A673 (cell line): ENCODE data around the gene CX3CR1. TPM values are rescaled to one million over a fixed set of nuclear protein-coding genes. Genes with fewer than 3 reads are reported as not detected.

Experiments used
- BruUV-seq: library from RNA; stranded (reverse); fragments of 400-500 nt; replicated peaks from 2 replicates; lab custom pipeline; 2021; lab: Mats Ljungman, UMichigan
- CTCF ChIA-PET: fragments of 300-600 bp; sonication (Branson Sonifier 250); formaldehyde crosslinking; loops from one replicate; lab custom pipeline; 2022; ENCODE audit warnings: antibody characterized with exemption; lab: Charles Lee
- POLR2A ChIA-PET: fragments of 300-600 bp; sonication (Branson Sonifier 250); formaldehyde crosslinking; loops from one replicate; lab custom pipeline; 2022; ENCODE audit warnings: antibody characterized with exemption; ENCODE audit not compliant: low non-redundant PET; lab: Charles Lee
- DNase-seq: peaks from one replicate; pipeline ENCODE4 v3.0.0-alpha.2; 2015; ENCODE audit warnings: low spot score
- H3K27ac ChIP-seq: fragments of 200-600 bp; sonication (generic); 2 replicates; pipeline ENCODE4 v1.5.1; 2016; ENCODE audit warnings: mixed run types, low read depth, mild to moderate bottlenecking, mixed read lengths, antibody characterized with exemption, low read length; ENCODE audit not compliant: poor library complexity, severe bottlenecking
- H3K27me3 ChIP-seq: fragments of 200-600 bp; sonication (generic); replicated peaks from 2 replicates; pipeline ENCODE4 v1.6.1; 2017; ENCODE audit warnings: mixed run types, low read depth, mild to moderate bottlenecking, mixed read lengths, antibody characterized with exemption, low read length; ENCODE audit not compliant: insufficient read depth, poor library complexity
- H3K36me3 ChIP-seq: fragments of 200-600 bp; sonication (generic); 2 replicates; pipeline ENCODE4 v1.6.1; 2016; ENCODE audit warnings: mixed run types, mild to moderate bottlenecking, mixed read lengths, antibody characterized with exemption, low read length; ENCODE audit not compliant: insufficient read depth, poor library complexity, severe bottlenecking
- H3K4me1 ChIP-seq: fragments of 200-600 bp; sonication (generic); 2 replicates; pipeline ENCODE4 v1.6.1; 2017; ENCODE audit warnings: mixed run types, mild to moderate bottlenecking, mixed read lengths, antibody characterized with exemption, low read length; ENCODE audit not compliant: insufficient read depth, poor library complexity, severe bottlenecking
- H3K4me3 ChIP-seq: fragments of 200-600 bp; sonication (generic); 2 replicates; pipeline ENCODE4 v1.5.1; 2016; ENCODE audit warnings: low read depth, mixed run types, mild to moderate bottlenecking, mixed read lengths, low read length; ENCODE audit not compliant: poor library complexity, severe bottlenecking
- H3K9me3 ChIP-seq: fragments of 200-600 bp; sonication (generic); 2 replicates; pipeline ENCODE4 v1.6.1; 2016; ENCODE audit warnings: mixed run types, low read depth, mild to moderate bottlenecking, mixed read lengths, antibody characterized with exemption, low read length; ENCODE audit not compliant: poor library complexity, severe bottlenecking
- EZH2 ChIP-seq: fragments of 200-600 bp; sonication (generic); IDR thresholded peaks from 2 replicates; pipeline ENCODE4 v1.6.1; 2017; ENCODE audit warnings: borderline replicate concordance, low read depth, mild to moderate bottlenecking, mixed read lengths, antibody characterized with exemption, low read length; ENCODE audit not compliant: poor library complexity, severe bottlenecking
- intact Hi-C: fragments of 100-400 bp; cut with micrococcal nuclease; formaldehyde crosslinking; loops from one replicate; pipeline ENCODE4 v1.10.0; 2022; ENCODE audit not compliant: unreplicated experiment
- total RNA-seq: library from RNA; stranded (reverse); gene quantifications from 2 replicates; pipeline ENCODE4 v1.2.3, GENCODE V29; 2021
- TF ChIP-seq, protein P1 (sequence below): fragments of 300-800, 200-600 bp; sonication (generic); conservative IDR thresholded peaks from 2 replicates; pipeline ENCODE4 v1.5.1; 2017; ENCODE audit warnings: low read depth, mild to moderate bottlenecking, antibody characterized with exemption, low read length, moderate library complexity, mixed read lengths

The CX3CR1 gene
- total RNA-seq, 1 experiment from 2014 or later: not detected

- POLR2A ChIA-PET: no interaction called here
- Histone ChIP-seq H3K36me3 (no peaks in the 10 kb centered on the region), H3K27ac (no peak overlapping the region), H3K9me3 (no peaks in the 10 kb centered on the region), H3K4me3 (no peak overlapping the region), H3K4me1 (no peaks in the 10 kb centered on the region), H3K27me3 (no peaks in the 10 kb centered on the region)
- no TSS peak for BruUV-seq
- no peak for TF ChIP-seq EZH2
- TF ChIP-seq, protein P1, sequence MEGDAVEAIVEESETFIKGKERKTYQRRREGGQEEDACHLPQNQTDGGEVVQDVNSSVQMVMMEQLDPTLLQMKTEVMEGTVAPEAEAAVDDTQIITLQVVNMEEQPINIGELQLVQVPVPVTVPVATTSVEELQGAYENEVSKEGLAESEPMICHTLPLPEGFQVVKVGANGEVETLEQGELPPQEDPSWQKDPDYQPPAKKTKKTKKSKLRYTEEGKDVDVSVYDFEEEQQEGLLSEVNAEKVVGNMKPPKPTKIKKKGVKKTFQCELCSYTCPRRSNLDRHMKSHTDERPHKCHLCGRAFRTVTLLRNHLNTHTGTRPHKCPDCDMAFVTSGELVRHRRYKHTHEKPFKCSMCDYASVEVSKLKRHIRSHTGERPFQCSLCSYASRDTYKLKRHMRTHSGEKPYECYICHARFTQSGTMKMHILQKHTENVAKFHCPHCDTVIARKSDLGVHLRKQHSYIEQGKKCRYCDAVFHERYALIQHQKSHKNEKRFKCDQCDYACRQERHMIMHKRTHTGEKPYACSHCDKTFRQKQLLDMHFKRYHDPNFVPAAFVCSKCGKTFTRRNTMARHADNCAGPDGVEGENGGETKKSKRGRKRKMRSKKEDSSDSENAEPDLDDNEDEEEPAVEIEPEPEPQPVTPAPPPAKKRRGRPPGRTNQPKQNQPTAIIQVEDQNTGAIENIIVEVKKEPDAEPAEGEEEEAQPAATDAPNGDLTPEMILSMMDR: no peak
- CTCF ChIA-PET: no interaction called here
- DNase-seq: no peak
- intact Hi-C loops: no loop called here
These were observed 60.1 kb downstream of the CX3CR1 start for GRCh38 chr3:39219702-39220101.

GRCh38 chr3:39216176-39216790 is 63.6 kb downstream of the CX3CR1 start:
- Histone ChIP-seq H3K4me1 (no peaks in the 10 kb centered on the region), H3K9me3 (no peaks in the 10 kb centered on the region), H3K36me3 (no peaks in the 10 kb centered on the region), H3K27ac (no peak overlapping the region), H3K4me3 (no peak overlapping the region), H3K27me3 (no peaks in the 10 kb centered on the region)
- TF ChIP-seq, protein P1: no peak
- no peak for TF ChIP-seq EZH2
- CTCF ChIA-PET: no interaction called here
- DNase-seq: no peak
- BruUV-seq: no TSS peak
- POLR2A ChIA-PET: no interaction called here
- intact Hi-C loops: no loop called here

DNA sequence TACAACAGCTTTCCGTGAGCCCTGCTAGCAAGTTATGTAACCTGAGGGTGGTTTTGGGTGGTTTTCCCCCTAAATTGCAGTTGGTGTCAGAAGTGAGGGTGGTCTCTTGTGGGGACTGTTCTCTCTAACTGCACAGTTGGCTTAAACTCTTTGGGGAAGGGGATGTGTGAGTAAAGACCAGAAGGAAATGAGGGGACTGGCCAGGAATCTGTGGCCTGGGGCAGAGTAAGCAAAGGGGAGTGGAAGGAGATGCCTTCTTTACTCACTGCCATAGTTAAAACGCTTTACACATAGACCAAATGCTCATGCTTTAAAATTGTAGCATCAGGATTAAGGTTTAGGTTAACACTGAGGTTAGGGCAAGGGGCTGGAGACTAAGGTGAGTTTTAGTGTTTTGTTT is 66.2 kb downstream of the CX3CR1 start:
- Histone ChIP-seq H3K27ac (no peak overlapping the region), H3K36me3 (no peaks in the 10 kb centered on the region), H3K9me3 (no peaks in the 10 kb centered on the region), H3K27me3 (no peaks in the 10 kb centered on the region), H3K4me3 (no peak overlapping the region), H3K4me1 (no peaks in the 10 kb centered on the region)
- no TSS peak for BruUV-seq
- CTCF ChIA-PET: no interaction called here
- TF ChIP-seq, protein P1: no peak
- no peak for TF ChIP-seq EZH2
- intact Hi-C loops: loop anchor here (5.0 kb wide), 1 partner anchor 44 kb away; no protein-coding TSS in a partner anchor
- POLR2A ChIA-PET: no interaction called here
- DNase-seq: no peak

Other genes with a start within 250 kb of the CX3CR1 start
- not detected in 2 replicates for gene SCN11A, start 228.1 kb downstream of the CX3CR1 start, total RNA-seq
- 19.2 and 19.3 TPM in 2 replicates for gene WDR48, start 228.0 kb downstream of the CX3CR1 start, total RNA-seq
- 24.3 and 29.2 TPM in 2 replicates for gene GORASP1, start 172.4 kb downstream of the CX3CR1 start, total RNA-seq
- 1.4 and 2.1 TPM in 2 replicates for gene TTC21A, start 172.4 kb downstream of the CX3CR1 start, total RNA-seq
- 7.1 and 9.7 TPM in 2 replicates for gene CSRNP1, start 126.4 kb downstream of the CX3CR1 start, total RNA-seq
- gene XIRP1, start 87.4 kb downstream of the CX3CR1 start, total RNA-seq: not detected in 2 replicates
- gene CCR8, start 49.7 kb upstream of the CX3CR1 start, total RNA-seq: not detected in 2 replicates
- gene SLC25A38, start 103.3 kb upstream of the CX3CR1 start, total RNA-seq: 13.7 and 15.6 TPM in 2 replicates
- 944 and 994 TPM in 2 replicates for gene RPSA, start 126.7 kb upstream of the CX3CR1 start, total RNA-seq
- gene MOBP, start 187.6 kb upstream of the CX3CR1 start, total RNA-seq: 0.19 and 0.22 TPM in 2 replicates